ENCODE results near the gene PRAME.

Gene PRAME

GRCh38 chr22:22598144-22598543 is 39.1 kb upstream of the PRAME start:
- FAIRE-seq (no peak), DNase-seq (ENCODE audit: insufficient read length, low spot score) (no peak)
- TF ChIP-seq CTCF (IDR thresholded peaks at IDR 0.05; ENCODE audit: insufficient read depth, missing control alignments) = no peak

- no peak for TF ChIP-seq CTCF (IDR thresholded peaks at IDR 0.05; ENCODE audit: insufficient read depth, missing control alignments)
- FAIRE-seq (no peak), DNase-seq (ENCODE audit: insufficient read length, low spot score) (no peak)
Observed at GRCh38 chr22:22595001-22595835, 36.2 kb upstream of the PRAME start.

- FAIRE-seq = no peak
- TF ChIP-seq CTCF (IDR thresholded peaks at IDR 0.05; ENCODE audit: insufficient read depth, missing control alignments) = peak; percentile 67
- no peak for DNase-seq (ENCODE audit: insufficient read length, low spot score)
Observed at GRCh38 chr22:22593964-22594656, 35.0 kb upstream of the PRAME start.

DNA sequence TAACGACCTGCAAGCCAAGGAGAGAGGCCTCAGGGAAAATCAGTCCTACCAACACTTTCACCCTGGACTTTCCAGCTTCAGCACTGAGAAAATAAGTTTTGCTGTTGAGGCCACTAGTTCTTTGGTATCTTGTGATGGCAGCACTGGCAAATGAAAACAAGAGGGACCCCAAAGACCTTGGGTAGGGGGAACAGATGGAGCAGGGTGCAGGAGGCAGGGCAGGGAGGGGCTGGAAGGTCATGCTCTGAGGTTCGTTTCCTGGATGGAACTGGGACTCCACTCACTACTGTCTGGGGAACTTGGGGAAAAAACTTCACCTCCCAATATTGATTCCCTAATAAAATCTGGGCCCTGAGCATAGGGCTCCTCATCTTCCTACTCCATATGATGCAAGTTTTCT is 34.2 kb upstream of the PRAME start:
- FAIRE-seq = no peak
- no peak for DNase-seq (ENCODE audit: insufficient read length, low spot score)
- TF ChIP-seq CTCF (IDR thresholded peaks at IDR 0.05; ENCODE audit: insufficient read depth, missing control alignments) = no peak

GRCh38 chr22:22591348-22592299 is 32.6 kb upstream of the PRAME start:
- TF ChIP-seq CTCF (IDR thresholded peaks at IDR 0.05; ENCODE audit: insufficient read depth, missing control alignments) = no peak
- FAIRE-seq (no peak), DNase-seq (ENCODE audit: insufficient read length, low spot score) (no peak)

DNA sequence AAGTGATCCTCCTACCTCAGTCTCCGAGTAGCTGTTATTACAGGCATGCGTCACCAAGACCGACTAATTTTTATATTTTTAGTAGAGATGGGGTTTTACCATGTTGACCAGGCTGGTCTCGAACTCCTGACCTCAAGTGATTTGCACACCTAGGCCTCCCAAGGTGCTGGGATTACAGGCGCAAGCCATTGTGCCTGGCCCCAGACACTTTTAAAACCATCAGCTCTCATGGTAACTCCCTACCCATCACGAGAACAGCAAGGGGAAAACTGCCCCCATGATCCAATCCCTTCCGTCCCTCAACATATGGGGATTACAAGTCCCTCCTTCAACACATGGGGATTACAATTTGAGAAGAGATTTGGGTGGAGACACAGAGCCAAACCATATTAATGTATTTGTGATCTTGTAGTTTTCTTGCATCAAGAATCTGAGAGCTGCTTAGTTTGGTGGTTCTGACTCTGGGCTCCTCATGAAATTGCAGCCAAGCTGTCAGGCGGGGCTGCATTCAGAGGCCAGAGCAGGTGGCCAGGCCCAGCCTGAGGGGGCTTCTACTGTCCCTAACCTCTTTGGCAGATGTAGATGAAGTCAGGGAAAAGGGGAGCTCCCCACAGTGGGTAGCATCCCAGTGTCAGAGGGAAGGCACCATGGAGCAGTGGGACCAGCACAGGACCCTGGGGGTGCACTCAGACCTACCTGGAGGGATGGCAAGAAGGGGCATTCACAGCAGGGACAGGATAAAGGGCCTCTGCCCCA is 31.2 kb upstream of the PRAME start:
- DNase-seq (ENCODE audit: insufficient read length, low spot score) (no peak), FAIRE-seq (no peak)
- no peak for TF ChIP-seq CTCF (IDR thresholded peaks at IDR 0.05; ENCODE audit: insufficient read depth, missing control alignments)

Measured in D721Med (cell line).